NB4 (cell line): Measurements from ENCODE around the gene CNTLN.
"Not testable (repeated sequence)": the region's sequence is repeated elsewhere in the genome, so short reads cannot be mapped to it uniquely, and the experiment has no call there.

Source experiments
- DNase-seq: peaks from one replicate; pipeline ENCODE4 v3.0.0; 2010; ENCODE audit warnings: low read depth
- H3K4me3 ChIP-seq: one replicate; pipeline ENCODE4 v1.5.1; 2011; ENCODE audit warnings: mild to moderate bottlenecking, low read depth, low read length, moderate library complexity
- MYC ChIP-seq: IDR thresholded peaks from 2 replicates; pipeline ENCODE4 v1.6.1; 2011; ENCODE audit warnings: low read depth, low read length
- POLR2A ChIP-seq: IDR thresholded peaks from 2 replicates; pipeline ENCODE4 v1.6.1; 2011; ENCODE audit warnings: mild to moderate bottlenecking; ENCODE audit not compliant: insufficient read length; ENCODE audit errors: extremely low read depth
- TF ChIP-seq, protein P1 (sequence below): IDR thresholded peaks from 2 replicates; pipeline ENCODE4 v1.6.1; 2011; ENCODE audit warnings: low read depth, low read length
- TF ChIP-seq, protein P2 (sequence below): IDR thresholded peaks from one replicate; pipeline ENCODE4 v1.5.1; 2012; ENCODE audit warnings: low read depth, low read length

CNTLN gene

DNA sequence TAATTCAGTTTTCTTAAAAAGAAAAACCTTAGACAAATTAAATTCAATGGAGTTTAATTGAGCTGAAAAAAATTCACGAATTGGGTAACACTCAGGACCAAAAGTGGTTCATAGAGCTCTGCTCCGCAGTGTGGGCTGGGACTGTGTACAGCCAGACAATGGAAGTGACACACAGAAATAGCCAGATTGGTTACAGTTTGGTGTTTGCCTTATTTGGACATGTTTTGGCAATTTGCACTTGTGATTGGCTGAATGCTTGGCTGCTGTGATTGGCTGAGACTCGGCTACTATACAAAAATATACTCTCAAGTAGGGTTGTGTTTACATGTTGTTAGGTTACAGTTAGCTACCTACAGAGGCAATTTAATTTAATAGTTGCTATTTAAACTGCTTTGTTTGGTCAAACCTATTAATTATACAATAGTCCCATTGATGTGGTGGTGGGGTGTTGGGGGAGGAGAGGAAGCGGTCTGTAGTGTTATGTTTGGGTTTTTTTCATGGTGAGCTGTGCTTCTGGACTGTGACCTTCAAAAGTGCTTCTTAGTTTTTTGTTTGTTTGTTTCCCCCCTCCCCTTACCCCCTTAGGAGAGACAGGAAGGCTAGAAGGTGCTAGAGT is 95.2 kb downstream of the CNTLN start:
- TF ChIP-seq, protein P1, sequence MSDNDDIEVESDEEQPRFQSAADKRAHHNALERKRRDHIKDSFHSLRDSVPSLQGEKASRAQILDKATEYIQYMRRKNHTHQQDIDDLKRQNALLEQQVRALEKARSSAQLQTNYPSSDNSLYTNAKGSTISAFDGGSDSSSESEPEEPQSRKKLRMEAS = no peak
- TF ChIP-seq MYC (no peak), POLR2A (no peak)
- TF ChIP-seq, protein P2, sequence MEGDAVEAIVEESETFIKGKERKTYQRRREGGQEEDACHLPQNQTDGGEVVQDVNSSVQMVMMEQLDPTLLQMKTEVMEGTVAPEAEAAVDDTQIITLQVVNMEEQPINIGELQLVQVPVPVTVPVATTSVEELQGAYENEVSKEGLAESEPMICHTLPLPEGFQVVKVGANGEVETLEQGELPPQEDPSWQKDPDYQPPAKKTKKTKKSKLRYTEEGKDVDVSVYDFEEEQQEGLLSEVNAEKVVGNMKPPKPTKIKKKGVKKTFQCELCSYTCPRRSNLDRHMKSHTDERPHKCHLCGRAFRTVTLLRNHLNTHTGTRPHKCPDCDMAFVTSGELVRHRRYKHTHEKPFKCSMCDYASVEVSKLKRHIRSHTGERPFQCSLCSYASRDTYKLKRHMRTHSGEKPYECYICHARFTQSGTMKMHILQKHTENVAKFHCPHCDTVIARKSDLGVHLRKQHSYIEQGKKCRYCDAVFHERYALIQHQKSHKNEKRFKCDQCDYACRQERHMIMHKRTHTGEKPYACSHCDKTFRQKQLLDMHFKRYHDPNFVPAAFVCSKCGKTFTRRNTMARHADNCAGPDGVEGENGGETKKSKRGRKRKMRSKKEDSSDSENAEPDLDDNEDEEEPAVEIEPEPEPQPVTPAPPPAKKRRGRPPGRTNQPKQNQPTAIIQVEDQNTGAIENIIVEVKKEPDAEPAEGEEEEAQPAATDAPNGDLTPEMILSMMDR = no peak
- no peak for DNase-seq
- no peak overlapping the region for H3K4me3 ChIP-seq

DNA sequence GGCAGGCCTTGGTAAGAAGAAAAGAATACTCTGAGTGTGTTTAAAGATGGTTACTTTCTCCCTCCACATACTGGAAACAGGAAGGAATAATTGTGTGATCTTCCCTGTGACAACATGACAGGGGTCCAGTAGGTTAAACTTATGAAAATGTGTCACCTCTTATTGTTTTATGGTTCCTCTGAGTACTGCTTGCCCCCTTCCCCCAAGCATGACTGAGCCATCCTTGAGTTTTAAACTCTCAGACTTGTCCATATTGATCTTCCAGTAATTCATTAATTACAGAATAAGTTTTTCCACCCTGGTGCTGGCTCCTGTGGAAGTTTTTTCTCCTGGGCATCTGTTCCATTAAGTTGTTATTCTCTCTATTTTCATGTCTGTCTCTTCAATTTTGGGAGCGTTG is 95.8 kb downstream of the CNTLN start:
- no peak for DNase-seq
- H3K4me3 ChIP-seq = no peak overlapping the region
- TF ChIP-seq MYC (no peak), POLR2A (no peak)
- TF ChIP-seq, protein P2 = no peak
- TF ChIP-seq, protein P1 = no peak

- TF ChIP-seq POLR2A (no peak), MYC (no peak)
- TF ChIP-seq, protein P2 = no peak
- TF ChIP-seq, protein P1 = no peak
- no peak overlapping the region for H3K4me3 ChIP-seq
These were observed 101.3 kb downstream of the CNTLN start for GRCh38 chr9:17236147-17236546.

DNA sequence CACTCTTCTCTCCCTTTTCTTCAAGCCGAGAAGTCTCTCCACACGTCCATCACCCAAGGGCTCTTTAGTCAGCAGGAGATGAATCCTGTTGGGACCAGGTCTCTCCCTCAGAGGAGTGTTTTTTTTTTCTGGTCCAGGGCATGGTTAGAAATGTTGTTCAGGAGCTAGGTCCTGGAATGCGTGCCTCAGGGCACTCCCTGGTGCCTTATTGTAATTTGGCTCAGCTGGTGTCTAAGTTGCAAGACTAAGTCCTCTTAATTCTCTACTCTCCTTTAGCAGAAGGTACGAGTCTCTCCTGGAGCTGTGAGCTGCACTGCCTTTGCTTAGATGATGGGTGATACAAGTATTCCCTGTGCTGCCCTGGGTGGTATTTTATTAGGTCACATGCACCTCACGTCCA is 111.9 kb downstream of the CNTLN start:
- H3K4me3 ChIP-seq = no peak overlapping the region
- TF ChIP-seq, protein P2 = no peak
- TF ChIP-seq, protein P1 = no peak
- TF ChIP-seq POLR2A (no peak), MYC (no peak)
- DNase-seq = no peak

More at GRCh38 chr9:17236147-17236546, 101.3 kb downstream of the CNTLN start:
- no peak for DNase-seq

DNA sequence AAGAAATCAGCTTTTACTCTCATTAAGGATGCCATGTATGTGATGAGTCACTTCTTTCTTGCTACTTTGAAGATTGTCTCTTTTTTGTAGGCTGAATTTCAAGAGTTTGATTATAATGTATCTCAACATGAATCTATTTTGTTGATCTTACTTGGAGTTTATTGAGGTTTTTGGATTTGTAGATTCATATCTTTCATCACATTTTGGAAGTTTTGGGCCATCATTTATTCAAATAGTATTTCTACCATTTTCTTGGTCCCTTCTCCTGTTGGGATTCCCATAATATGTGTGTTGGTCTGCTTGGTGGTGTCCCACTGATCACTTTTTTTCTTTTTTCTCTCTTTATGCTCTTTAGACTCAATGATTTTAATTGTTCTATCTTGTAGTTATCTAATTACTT is 116.3 kb downstream of the CNTLN start:
- TF ChIP-seq MYC = no peak
- TF ChIP-seq, protein P2 = no peak
- TF ChIP-seq, protein P1 = no peak
- no peak for TF ChIP-seq POLR2A
- DNase-seq = no peak
- H3K4me3 ChIP-seq = no peak overlapping the region

DNA sequence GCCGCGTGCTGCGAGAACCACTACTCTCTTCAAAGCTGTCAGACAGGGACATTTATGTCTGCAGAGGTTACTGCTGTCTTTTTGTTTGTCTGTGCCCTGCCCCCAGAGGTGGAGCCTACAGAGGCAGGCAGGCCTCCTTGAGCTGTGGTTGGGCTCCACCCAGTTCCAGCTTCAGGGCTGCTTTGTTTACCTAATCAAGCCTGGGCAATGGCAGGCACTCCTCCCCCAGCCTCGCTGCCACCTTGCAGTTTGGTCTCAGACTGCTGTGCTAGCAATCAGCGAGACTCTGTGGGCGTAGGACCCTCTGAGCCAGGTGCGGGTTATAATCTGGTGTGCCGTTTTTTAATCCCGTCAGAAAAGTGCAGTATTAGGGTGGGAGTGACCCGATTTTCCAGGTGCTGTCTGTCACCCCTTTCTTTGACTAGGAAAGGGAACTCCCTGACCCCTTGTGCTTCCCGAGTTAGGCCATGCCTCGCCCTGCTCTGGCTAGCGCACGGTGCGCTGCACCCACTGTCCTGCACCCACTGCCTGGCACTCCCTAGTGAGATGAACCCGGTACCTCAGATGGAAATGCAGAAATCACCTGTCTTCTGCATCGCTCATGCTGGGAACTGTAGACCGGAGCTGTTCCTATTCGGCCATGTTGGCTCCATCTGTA is 133.8 kb downstream of the CNTLN start:
- not testable (repeated sequence) for DNase-seq, H3K4me3 ChIP-seq
